Measurements from ENCODE around the gene TDRD3.

DNA sequence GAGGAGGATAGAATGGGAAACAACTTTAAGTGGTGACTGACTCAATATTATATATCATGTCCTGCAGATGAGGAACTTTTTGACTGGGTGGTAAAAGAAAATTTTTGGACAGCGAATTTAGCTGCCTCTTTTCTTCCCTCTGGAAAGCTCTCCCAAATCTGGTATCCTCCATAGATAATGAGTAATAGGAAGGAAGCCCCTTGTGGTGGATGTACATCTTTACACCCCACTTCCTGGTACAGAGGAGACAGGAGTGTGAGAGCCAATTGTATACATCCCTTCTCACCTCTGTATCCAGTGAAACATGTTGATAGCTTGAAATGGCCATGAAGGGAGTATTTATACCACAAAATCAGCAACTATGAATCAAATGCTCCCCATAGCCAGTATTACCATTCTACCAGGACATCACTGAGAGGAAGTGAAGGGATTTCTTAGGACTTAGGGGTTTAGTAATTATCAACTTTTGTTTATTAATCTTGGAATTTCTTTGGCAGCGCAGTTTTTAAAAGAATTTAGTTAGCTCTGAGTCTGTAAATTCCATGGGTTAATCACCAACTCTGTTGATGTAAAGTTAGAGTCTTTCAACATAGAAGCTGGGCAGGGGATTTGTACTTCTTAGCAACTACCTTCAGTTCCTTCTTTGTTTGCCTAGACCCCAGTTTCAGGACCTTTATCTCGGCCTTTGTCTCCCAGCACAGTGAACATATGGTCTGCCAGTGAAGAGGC is 17.0 kb upstream of the TDRD3 start:
- TF ChIP-seq, protein P1, sequence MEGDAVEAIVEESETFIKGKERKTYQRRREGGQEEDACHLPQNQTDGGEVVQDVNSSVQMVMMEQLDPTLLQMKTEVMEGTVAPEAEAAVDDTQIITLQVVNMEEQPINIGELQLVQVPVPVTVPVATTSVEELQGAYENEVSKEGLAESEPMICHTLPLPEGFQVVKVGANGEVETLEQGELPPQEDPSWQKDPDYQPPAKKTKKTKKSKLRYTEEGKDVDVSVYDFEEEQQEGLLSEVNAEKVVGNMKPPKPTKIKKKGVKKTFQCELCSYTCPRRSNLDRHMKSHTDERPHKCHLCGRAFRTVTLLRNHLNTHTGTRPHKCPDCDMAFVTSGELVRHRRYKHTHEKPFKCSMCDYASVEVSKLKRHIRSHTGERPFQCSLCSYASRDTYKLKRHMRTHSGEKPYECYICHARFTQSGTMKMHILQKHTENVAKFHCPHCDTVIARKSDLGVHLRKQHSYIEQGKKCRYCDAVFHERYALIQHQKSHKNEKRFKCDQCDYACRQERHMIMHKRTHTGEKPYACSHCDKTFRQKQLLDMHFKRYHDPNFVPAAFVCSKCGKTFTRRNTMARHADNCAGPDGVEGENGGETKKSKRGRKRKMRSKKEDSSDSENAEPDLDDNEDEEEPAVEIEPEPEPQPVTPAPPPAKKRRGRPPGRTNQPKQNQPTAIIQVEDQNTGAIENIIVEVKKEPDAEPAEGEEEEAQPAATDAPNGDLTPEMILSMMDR (IDR thresholded peaks at IDR 0.05; ENCODE audit: low read depth, low read length, missing input control) = no peak
- TF ChIP-seq, protein P2, sequence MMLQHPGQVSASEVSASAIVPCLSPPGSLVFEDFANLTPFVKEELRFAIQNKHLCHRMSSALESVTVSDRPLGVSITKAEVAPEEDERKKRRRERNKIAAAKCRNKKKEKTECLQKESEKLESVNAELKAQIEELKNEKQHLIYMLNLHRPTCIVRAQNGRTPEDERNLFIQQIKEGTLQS (IDR thresholded peaks at IDR 0.05) = no peak

Data from liver (tissue), 3 donors.